HepG2 (cell line): ENCODE measurements around the gene TET3. TPM values are rescaled to one million over a fixed set of nuclear protein-coding genes. Genes with fewer than 3 reads are reported as not detected.
A peak's percentile ranks its signal among the peaks of the same experiment; 100 is the strongest.

Experiments
- ARID3A ChIP-seq: IDR thresholded peaks from 2 replicates; pipeline ENCODE4 v1.6.1; 2012; ENCODE audit warnings: low read depth, low read length, improper control_type of control experiment
- ATM ChIP-seq: fragments of 450-650 bp; IDR thresholded peaks from 2 replicates; pipeline ENCODE4 v1.7.1; 2017; ENCODE audit warnings: mild to moderate bottlenecking, borderline replicate concordance
- CSRNP2 ChIP-seq: sonication (generic); formaldehyde crosslinking; conservative IDR thresholded peaks from 2 replicates; pipeline ENCODE4 v1.8.0; 2022; ENCODE audit warnings: low read depth, missing genetic modification reagents
- ELF3 ChIP-seq: IDR thresholded peaks from 2 replicates; pipeline ENCODE4 v1.6.1; 2016; ENCODE audit warnings: missing genetic modification reagents, missing compliant biosample characterization
- GATAD2A ChIP-seq: IDR thresholded peaks from 2 replicates; pipeline ENCODE4 v1.6.1; 2016
- HOXA5 ChIP-seq: sonication (generic); formaldehyde crosslinking; IDR thresholded peaks from 2 replicates; pipeline ENCODE4 v1.4.0; 2020; ENCODE audit warnings: missing genetic modification reagents
- MATR3 ChIP-seq: sonication (generic); formaldehyde crosslinking; IDR thresholded peaks from 2 replicates; pipeline ENCODE4 v1.4.0; 2020; ENCODE audit warnings: missing genetic modification reagents
- PBX3 ChIP-seq: sonication (generic); formaldehyde crosslinking; IDR thresholded peaks from 2 replicates; pipeline ENCODE4 v1.8.1; 2023; ENCODE audit warnings: missing genetic modification reagents, inconsistent platforms, borderline replicate concordance
- REXO4 ChIP-seq: sonication (generic); formaldehyde crosslinking; IDR thresholded peaks from 2 replicates; pipeline ENCODE4 v1.8.0; 2022; ENCODE audit warnings: missing genetic modification reagents, mild to moderate bottlenecking, borderline replicate concordance
- RFXAP ChIP-seq: sonication (generic); formaldehyde crosslinking; IDR thresholded peaks from 2 replicates; pipeline ENCODE4 v1.4.0; 2020; ENCODE audit warnings: missing genetic modification reagents, borderline replicate concordance
- SKI ChIP-seq: fragments of 450-650 bp; IDR thresholded peaks from one replicate; pipeline ENCODE4 v1.6.1; 2018; ENCODE audit warnings: mild to moderate bottlenecking; ENCODE audit not compliant: partially characterized antibody
- TOPORS ChIP-seq: sonication (generic); formaldehyde crosslinking; IDR thresholded peaks from 2 replicates; pipeline ENCODE4 v1.8.0; 2023; ENCODE audit warnings: mild to moderate bottlenecking, missing genetic modification reagents
- ZFP41 ChIP-seq: sonication (generic); formaldehyde crosslinking; IDR thresholded peaks from 2 replicates; pipeline ENCODE4 v1.4.0; 2020; ENCODE audit warnings: mild to moderate bottlenecking, missing genetic modification reagents, borderline replicate concordance
- ZHX1 ChIP-seq: sonication (generic); formaldehyde crosslinking; IDR thresholded peaks from 2 replicates; pipeline ENCODE4 v1.8.1; 2022; ENCODE audit warnings: low read depth, mild to moderate bottlenecking, missing genetic modification reagents
- ZMYM4 ChIP-seq: sonication (generic); formaldehyde crosslinking; IDR thresholded peaks from 2 replicates; pipeline ENCODE4 v1.8.1; 2023; ENCODE audit warnings: mild to moderate bottlenecking, missing genetic modification reagents
- ZNF33B ChIP-seq: sonication (generic); formaldehyde crosslinking; IDR thresholded peaks from 2 replicates; pipeline ENCODE4 v1.5.1; 2020; ENCODE audit warnings: mild to moderate bottlenecking, missing genetic modification reagents
- ZNF512B ChIP-seq: sonication (generic); formaldehyde crosslinking; IDR thresholded peaks from 2 replicates; pipeline ENCODE4 v1.5.1; 2020; ENCODE audit warnings: missing genetic modification reagents, mild to moderate bottlenecking, borderline replicate concordance
- ZNF720 ChIP-seq: sonication (generic); formaldehyde crosslinking; IDR thresholded peaks from 2 replicates; pipeline ENCODE4 v1.4.0; 2020; ENCODE audit warnings: missing genetic modification reagents
- polyA plus RNA-seq, 8 experiments: library from polyadenylated mRNA; depleted of rRNA in 3 of 8; stranded (reverse) in 7 of 8; unstranded in 1 of 8; fragments of >200 nt; fragmentation: Illumina TruSeq in 4 of 8; extraction: Trizol in 4 of 8; gene quantifications; 2 replicates each; pipeline versions ENCODE4 v1.2.1 to v1.2.3, GENCODE V29; 2011 to 2016; ENCODE audit warnings: low read depth in 4 of 8, missing spikeins in 1 of 8, mixed read lengths in 1 of 8; ENCODE audit not compliant: insufficient read depth in 1 of 8
- total RNA-seq, 5 experiments: library from RNA; depleted of rRNA; stranded (reverse); fragments of >200 nt; fragmentation: Illumina TruSeq; extraction: Trizol; gene quantifications; 2 replicates each; pipeline ENCODE4 v1.2.3, GENCODE V29; 2016; ENCODE audit warnings: low read depth in 1 of 5

Gene TET3
- total and polyA plus RNA-seq, 2 of the 13 experiments (the other 11 are each of a cell fraction or from before 2014, with no cell fraction given), result 4.3 to 6.8 TPM

- TF ChIP-seq PBX3 (CRISPR knock-in tag) (no peak), CSRNP2 (CRISPR knock-in tag) (no peak), TOPORS (CRISPR knock-in tag) (no peak), ARID3A (no peak), ZNF720 (CRISPR knock-in tag) (no peak), REXO4 (no peak), ZMYM4 (peak; percentile 80), ATM (no peak), ELF3 (CRISPR knock-in tag) (no peak), HOXA5 (no peak), ZFP41 (CRISPR knock-in tag) (no peak), RFXAP (CRISPR knock-in tag) (no peak), MATR3 (CRISPR knock-in tag) (no peak), SKI (peak; percentile 69), ZNF512B (CRISPR knock-in tag) (no peak), ZHX1 (CRISPR knock-in tag) (no peak; the same call in 1 of the 2 replicates), GATAD2A (CRISPR knock-in tag) (no peak), ZNF33B (0 out of 2 replicates have a peak, but pooled peaks have one; percentile 54)
These were observed 18.1 kb downstream of the TET3 start (continued) for GRCh38 chr2:74002505-74003421.
